Tibial nerve (tissue), 4 donors: ENCODE data around the gene COL4A1. TPM values are rescaled to one million over a fixed set of nuclear protein-coding genes. Genes with fewer than 3 reads are reported as not detected.

Source experiments
- DNase-seq, 2 donors: peaks; one replicate each; pipeline ENCODE4 v3.0.0-alpha.2; 2019; ENCODE audit warnings: low spot score in 2 of 2
- H3K27ac ChIP-seq, 4 donors: fragments of 200-600 bp; sonication (generic) in 3 of 4; one replicate each; pipeline ENCODE4 v1.5.1; 2017 to 2019; ENCODE audit warnings: mild to moderate bottlenecking in 1 of 4
- H3K27me3 ChIP-seq, 2 donors: fragments of 200-600 bp; sonication (generic) in 1 of 2; one replicate each; pipeline versions ENCODE4 v1.5.1 to v1.6.0; 2017 to 2019
- H3K36me3 ChIP-seq, 3 donors: fragments of 200-600 bp; sonication (generic); one replicate each; pipeline ENCODE4 v1.5.1; 2018 to 2019
- H3K4me1 ChIP-seq, 4 donors: fragments of 200-600 bp; sonication (generic) in 3 of 4; one replicate each; pipeline ENCODE4 v1.5.1; 2017 to 2019
- H3K4me3 ChIP-seq, 4 donors: fragments of 200-600 bp; sonication (generic) in 3 of 4; one replicate each; pipeline ENCODE4 v1.5.1; 2017 to 2019; ENCODE audit warnings: mild to moderate bottlenecking in 1 of 4, moderate library complexity in 1 of 4
- H3K9me3 ChIP-seq, 4 donors: fragments of 200-600 bp; sonication (generic) in 3 of 4; one replicate each; pipeline ENCODE4 v1.5.1; 2017 to 2019
- CTCF ChIP-seq, 5 experiments: fragments of 200-600 bp in 3 of 5; fragments of 450-650 bp in 2 of 5; sonication (generic) in 3 of 5; IDR thresholded peaks; one replicate each; pipeline ENCODE4 v1.5.1; 2016 to 2019; ENCODE audit warnings: antibody characterized with exemption in 5 of 5, mild to moderate bottlenecking in 3 of 5, moderate library complexity in 2 of 5
- EP300 ChIP-seq, 2 donors: sonication (generic); formaldehyde crosslinking; IDR thresholded peaks; one replicate each; pipeline ENCODE4 v1.6.1; 2017; ENCODE audit warnings: antibody characterized with exemption in 2 of 2, mild to moderate bottlenecking in 1 of 2
- POLR2A ChIP-seq, 2 donors: fragments of 450-650 bp; IDR thresholded peaks; one replicate each; pipeline ENCODE4 v1.6.1; 2017; ENCODE audit warnings: antibody characterized with exemption in 2 of 2, mild to moderate bottlenecking in 2 of 2, moderate library complexity in 2 of 2
- WGBS, 2 donors: methylation state at CpG; one replicate each; pipeline ENCODE4 v1.1.5; 2018; 5-methylcytosine and 5-hydroxymethylcytosine counted together
- total RNA-seq, 4 donors: library from RNA; depleted of rRNA; stranded (reverse); fragments of >200 nt; gene quantifications; one replicate each; pipeline ENCODE4 v1.1.0, GENCODE V29; 2016

The COL4A1 gene
- total RNA-seq, 4 donors from 2014 or later, result 385 to 583 (median 526) TPM

DNA sequence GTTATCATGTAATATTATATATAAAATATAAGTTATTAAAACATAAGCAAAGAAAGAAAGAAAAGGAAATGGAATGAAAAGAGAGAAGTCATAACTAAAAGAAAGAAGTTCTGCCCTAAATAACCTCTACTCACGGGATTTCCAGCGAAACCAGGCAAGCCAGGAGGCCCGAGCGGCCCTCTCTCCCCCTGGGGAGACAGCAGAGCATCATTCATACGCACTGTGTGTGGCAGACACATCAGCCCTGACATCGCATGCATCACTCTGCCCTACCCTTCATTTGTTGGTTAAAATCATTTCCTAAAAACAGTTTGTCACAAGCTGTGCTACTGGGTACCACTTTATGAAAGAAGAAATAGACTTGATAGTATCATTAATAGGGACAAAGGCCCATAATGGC lies 95.2 kb downstream of the COL4A1 start:
- Histone ChIP-seq H3K9me3 (no peaks in the 10 kb centered on the region), H3K27ac (no peak overlapping the region), H3K4me3 (no peak overlapping the region), H3K36me3 (peaks cover 0 to 69% (median 4%) of the 10 kb centered on the region in 3 donors), H3K27me3 (no peaks in the 10 kb centered on the region), H3K4me1 (peaks cover 0 to 22% (median 13%) of the 10 kb centered on the region in 4 donors)
- WGBS, 2 donors, result 83 to 85% methylated on average over 6 of the region's 6 CpGs
- no peak for DNase-seq
- TF ChIP-seq CTCF (IDR thresholded peaks at IDR 0.05) (no peak), EP300 (IDR thresholded peaks at IDR 0.05) (no peak)

DNA sequence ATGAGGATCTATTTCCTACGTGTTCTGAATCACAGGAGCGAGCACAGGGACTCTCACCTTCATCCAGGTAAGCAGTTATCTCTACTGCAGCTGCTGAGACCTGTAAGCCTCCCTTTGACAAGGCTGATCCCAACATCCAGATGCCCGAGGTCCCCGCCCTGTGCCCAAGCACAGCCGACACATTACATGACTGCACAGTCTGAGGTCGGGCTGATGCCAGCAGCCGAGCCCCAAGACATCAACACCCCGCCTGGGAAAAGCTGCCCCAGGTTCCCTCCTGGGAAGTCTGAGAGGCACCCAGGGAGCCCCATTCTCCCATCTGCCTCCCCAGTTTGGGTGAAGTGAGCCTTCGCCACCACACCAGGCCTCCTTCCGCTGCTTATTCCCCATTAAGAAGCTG lies 95.9 kb downstream of the COL4A1 start:
- Histone ChIP-seq H3K27me3 (no peaks in the 10 kb centered on the region), H3K9me3 (no peaks in the 10 kb centered on the region), H3K4me3 (no peak overlapping the region), H3K36me3 (peaks cover 0 to 76% (median 7%) of the 10 kb centered on the region in 3 donors), H3K4me1 (peaks cover 0 to 15% (median 6%) of the 10 kb centered on the region in 4 donors), H3K27ac (no peak overlapping the region)
- no peak for TF ChIP-seq EP300 (IDR thresholded peaks at IDR 0.05)
- DNase-seq, result no peak
- WGBS, 2 donors, result 94% methylated on average over 9 to 10 of the region's 10 CpGs

- no peak for DNase-seq
- Histone ChIP-seq H3K36me3 (peaks cover 0 to 81% (median 8%) of the 10 kb centered on the region in 3 donors), H3K4me1 (peaks cover 0 to 11% (median 2%) of the 10 kb centered on the region in 4 donors), H3K9me3 (no peaks in the 10 kb centered on the region), H3K27me3 (no peaks in the 10 kb centered on the region), H3K27ac (no peak overlapping the region), H3K4me3 (no peak overlapping the region)
- TF ChIP-seq CTCF (IDR thresholded peaks at IDR 0.05) (no peak), POLR2A (IDR thresholded peaks at IDR 0.05) (no peak), EP300 (IDR thresholded peaks at IDR 0.05) (no peak)
- WGBS, 2 donors, result 90 to 92% methylated on average over 3 of the region's 3 CpGs
Observed at GRCh38 chr13:110210604-110210985, 96.4 kb downstream of the COL4A1 start.

DNA sequence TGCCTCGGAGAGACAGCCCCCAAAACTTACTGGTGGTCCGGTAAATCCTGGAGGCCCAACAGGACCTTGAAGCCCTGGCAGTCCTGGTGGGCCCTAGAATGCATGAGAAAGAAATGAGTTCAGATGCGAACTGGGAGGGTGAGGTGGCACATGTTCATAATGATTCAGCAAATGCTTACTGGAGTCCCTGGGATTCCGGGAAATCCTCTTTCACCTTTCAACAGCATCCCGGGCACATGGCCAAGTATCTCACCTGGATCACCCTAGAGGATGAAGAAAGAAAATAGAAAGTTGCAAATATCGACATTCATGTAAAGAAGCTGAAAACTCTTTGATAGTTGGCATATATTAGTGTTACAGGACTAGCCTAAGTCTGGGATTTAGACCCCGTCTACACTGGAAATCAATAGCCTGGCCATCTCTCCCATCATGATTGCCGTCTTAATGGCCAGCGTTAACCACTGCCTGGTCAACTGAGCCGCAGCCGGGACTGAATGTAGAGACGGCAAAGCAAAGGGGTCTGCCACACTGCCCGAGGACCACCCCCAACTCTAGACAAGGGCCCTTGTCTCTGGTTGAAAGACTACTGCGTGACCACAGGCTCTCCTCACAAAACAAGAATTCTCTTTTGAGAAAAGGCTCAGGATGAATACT lies 96.9 kb downstream of the COL4A1 start:
- H3K27me3 ChIP-seq, result no peaks in the 10 kb centered on the region
- no peak overlapping the region for H3K4me3 ChIP-seq
- H3K27ac ChIP-seq, result no peak overlapping the region
- H3K4me1 ChIP-seq, result peaks cover 0 to 6% (median 0%) of the 10 kb centered on the region in 4 donors
- no peaks in the 10 kb centered on the region for H3K9me3 ChIP-seq
- DNase-seq, result no peak
- WGBS, 2 donors, result 79 to 90% methylated on average over 14 of the region's 14 CpGs
- TF ChIP-seq EP300 (IDR thresholded peaks at IDR 0.05) (no peak), POLR2A (IDR thresholded peaks at IDR 0.05) (no peak), CTCF (IDR thresholded peaks at IDR 0.05) (no peak)
- peaks cover 0 to 86% (median 10%) of the 10 kb centered on the region in 3 donors for H3K36me3 ChIP-seq

DNA sequence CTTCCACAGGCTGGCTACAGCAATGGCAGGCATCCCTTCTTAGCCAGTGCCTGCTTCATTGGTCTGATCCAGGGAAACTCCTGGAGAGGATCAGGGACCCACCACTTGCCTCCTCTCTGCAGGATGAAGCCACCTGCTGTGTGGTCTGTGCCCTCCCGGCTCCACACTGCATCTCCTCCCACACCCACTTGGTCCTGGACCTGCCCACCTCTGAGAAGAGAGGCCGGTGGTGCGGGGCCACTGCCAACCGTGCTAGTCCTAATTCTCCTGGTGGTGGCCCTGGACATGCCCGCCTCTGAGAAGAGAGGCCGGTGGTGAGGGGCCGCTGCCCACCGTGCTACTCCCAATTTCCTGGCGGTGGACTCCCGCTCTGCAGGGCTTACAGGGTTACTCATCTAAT lies 98.8 kb downstream of the COL4A1 start:
- Histone ChIP-seq H3K36me3 (peaks cover 0 to 99% (median 10%) of the 10 kb centered on the region in 3 donors), H3K9me3 (no peaks in the 10 kb centered on the region), H3K27ac (no peak overlapping the region), H3K4me3 (no peak overlapping the region), H3K27me3 (no peaks in the 10 kb centered on the region), H3K4me1 (no peaks in the 10 kb centered on the region)
- WGBS, 2 donors, result 95 to 96% methylated on average over 7 to 10 of the region's 10 CpGs
- TF ChIP-seq EP300 (IDR thresholded peaks at IDR 0.05) (no peak), POLR2A (IDR thresholded peaks at IDR 0.05) (no peak), CTCF (IDR thresholded peaks at IDR 0.05) (no peak)
- no peak for DNase-seq
